Measurements from ENCODE around the gene LRMDA.
A peak's percentile ranks its signal among the peaks of the same experiment; 100 is the strongest.
"Not testable (repeated sequence)": the region's sequence is repeated elsewhere in the genome, so short reads cannot be mapped to it uniquely, and the experiment has no call there.

The LRMDA gene

GRCh38 chr10:75509706-75510105 lies 78.3 kb downstream of the LRMDA start:
- DNase-seq, result no peak

GRCh38 chr10:75511011-75511410 lies 79.6 kb downstream of the LRMDA start:
- no peak for DNase-seq

- DNase-seq, result peak; percentile 85
Measured at GRCh38 chr10:75512203-75512933, 80.9 kb downstream of the LRMDA start.

- no peak for DNase-seq
Measured at GRCh38 chr10:75513292-75513885, 82.0 kb downstream of the LRMDA start.

GRCh38 chr10:75514830-75515229 lies 83.4 kb downstream of the LRMDA start:
- no peak for DNase-seq

GRCh38 chr10:75516154-75516553 lies 84.7 kb downstream of the LRMDA start:
- not testable (repeated sequence) for DNase-seq

GRCh38 chr10:75519213-75519612 lies 87.8 kb downstream of the LRMDA start:
- not testable (repeated sequence) for DNase-seq

GRCh38 chr10:75521194-75521829 lies 89.9 kb downstream of the LRMDA start:
- not testable (repeated sequence) for DNase-seq

- peak; percentile 86 for DNase-seq
Measured at GRCh38 chr10:75525067-75525466, 93.6 kb downstream of the LRMDA start.

GRCh38 chr10:75525646-75526045 lies 94.2 kb downstream of the LRMDA start:
- no peak for DNase-seq

GRCh38 chr10:75527542-75527941 lies 96.1 kb downstream of the LRMDA start:
- DNase-seq, result no peak

GRCh38 chr10:75528392-75528791 lies 97.0 kb downstream of the LRMDA start:
- no peak for DNase-seq

- no peak for DNase-seq
Measured at GRCh38 chr10:75530299-75530698, 98.9 kb downstream of the LRMDA start.

GRCh38 chr10:75531571-75532031 lies 100.2 kb downstream of the LRMDA start:
- DNase-seq, result no peak

- no peak for DNase-seq
Measured at GRCh38 chr10:75532253-75532924, 101.0 kb downstream of the LRMDA start.

GRCh38 chr10:75538144-75538543 lies 106.7 kb downstream of the LRMDA start:
- no peak for DNase-seq

GRCh38 chr10:75538765-75539164 lies 107.3 kb downstream of the LRMDA start:
- no peak for DNase-seq

GRCh38 chr10:75540357-75540966 lies 109.0 kb downstream of the LRMDA start:
- DNase-seq, result no peak

GRCh38 chr10:75540981-75541380 lies 109.6 kb downstream of the LRMDA start:
- no peak for DNase-seq

- DNase-seq, result no peak
Measured at GRCh38 chr10:75541411-75541810, 110.0 kb downstream of the LRMDA start.

GRCh38 chr10:75542084-75542483 lies 110.7 kb downstream of the LRMDA start:
- no peak for DNase-seq

GRCh38 chr10:75542906-75543305 lies 111.5 kb downstream of the LRMDA start:
- no peak for DNase-seq

- no peak for DNase-seq
Measured at GRCh38 chr10:75544386-75544785, 113.0 kb downstream of the LRMDA start.

All from DMS153 (cell line).